K562 (cell line): ENCODE data around the gene RNF151. TPM values are rescaled to one million over a fixed set of nuclear protein-coding genes. Genes with fewer than 3 reads are reported as not detected.

Experiments used
- ATAC-seq: fragments of 200-7000 bp; cut with Tn5 transposase; 3 replicates; pipeline ENCODE4 v1.9.1; 2020; ENCODE audit warnings: moderate library complexity
- BruUV-seq: library from RNA; stranded (reverse); fragments of 400-500 nt; replicated peaks from 2 replicates; lab custom pipeline; 2021; lab: Mats Ljungman, UMichigan
- CTCF ChIA-PET: fragments of 300-600 bp; formaldehyde crosslinking; extraction: SDS; loops from one replicate; lab custom pipeline; 2021; ENCODE audit warnings: low intra/inter-chr PET ratio; lab: Yijun Ruan, JAX
- POLR2A ChIA-PET: fragments of 300-600, 350-650 bp; sonication (Branson Sonifier 250); formaldehyde crosslinking; extraction: SDS; loops from one replicate; lab custom pipeline; 2021; ENCODE audit warnings: antibody characterized with exemption, inconsistent platforms; lab: Yijun Ruan, JAX
- DNase-seq, 4 experiments: peaks; one replicate each; pipeline versions ENCODE4 v3.0.0 to v3.0.0-alpha.2; 2011 to 2018; ENCODE audit warnings: low spot score in 3 of 4, mixed read lengths in 3 of 4; ENCODE audit errors: extremely low read depth in 1 of 4
- FAIRE-seq: peaks from 2 replicates; lab custom pipeline; 2011; peaks lifted over from hg19 to GRCh38; lab: Jason Lieb, UNC
- H2AFZ ChIP-seq: 2 replicates; pipeline ENCODE4 v1.6.0; 2011; ENCODE audit warnings: low read depth, low read length, control low read depth, inconsistent platforms
- H3K27ac ChIP-seq: fragments of 200-600 bp; 3 replicates; pipeline ENCODE4 v1.8.0; 2011; ENCODE audit warnings: low read depth, mild to moderate bottlenecking, control low read depth, inconsistent platforms, low read length, moderate library complexity, mixed read lengths; ENCODE audit errors: extremely low read depth
- H3K27me3 ChIP-seq, 2 experiments: fragments of 300-600 bp in 1 of 2; 2 replicates in 1 of 2; 3 replicates in 1 of 2; pipeline versions ENCODE4 v1.6.0 to v1.8.0; 2011; ENCODE audit warnings: inconsistent platforms in 2 of 2, low read length in 2 of 2, mild to moderate bottlenecking in 1 of 2, mixed read lengths in 1 of 2, moderate library complexity in 1 of 2; ENCODE audit not compliant: control insufficient read depth in 2 of 2, insufficient read depth in 2 of 2
- H3K36me3 ChIP-seq: fragments of 300-600 bp; 3 replicates; pipeline ENCODE4 v1.8.0; 2011; ENCODE audit warnings: mild to moderate bottlenecking, low read length, inconsistent platforms; ENCODE audit not compliant: control insufficient read depth, insufficient read depth
- H3K4me1 ChIP-seq, 2 experiments: fragments of 200-600 bp in 1 of 2; replicated peaks in 1 of 2; 2 replicates in 1 of 2; 3 replicates in 1 of 2; pipeline versions ENCODE4 v1.5.1 to v1.8.0; 2011; ENCODE audit warnings: inconsistent platforms in 2 of 2, low read length in 2 of 2, mild to moderate bottlenecking in 1 of 2, mixed read lengths in 1 of 2, moderate library complexity in 1 of 2; ENCODE audit not compliant: control insufficient read depth in 2 of 2, insufficient read depth in 2 of 2
- H3K4me2 ChIP-seq: 2 replicates; pipeline ENCODE4 v1.6.1; 2011; ENCODE audit warnings: low read length, control low read depth, inconsistent platforms, mixed read lengths; ENCODE audit not compliant: insufficient read depth
- H3K4me3 ChIP-seq: fragments of 200-600 bp; sonication (generic), shearing (Covaris generic); 2 replicates; pipeline ENCODE4 v1.5.1; 2016; ENCODE audit warnings: control low read depth, inconsistent platforms
- H3K79me2 ChIP-seq: fragments of 200-600 bp; 3 replicates; pipeline ENCODE4 v1.8.0; 2011; ENCODE audit warnings: low read length, inconsistent platforms; ENCODE audit not compliant: control insufficient read depth, insufficient read depth
- H3K9ac ChIP-seq, 2 experiments: 2 replicates each; pipeline versions ENCODE4 v1.6.0 to v1.6.1; 2011; ENCODE audit warnings: low read depth in 2 of 2, low read length in 2 of 2, control low read depth in 1 of 2, inconsistent platforms in 1 of 2, mild to moderate bottlenecking in 1 of 2, mixed read lengths in 1 of 2; ENCODE audit not compliant: insufficient read depth in 1 of 2
- H3K9me1 ChIP-seq: one replicate; pipeline ENCODE4 v1.6.0; 2011; ENCODE audit warnings: inconsistent platforms, mild to moderate bottlenecking, low read length, moderate library complexity; ENCODE audit not compliant: control insufficient read depth, insufficient read depth
- H3K9me3 ChIP-seq: replicated peaks from 2 replicates; pipeline ENCODE4 v1.5.1; 2011; ENCODE audit warnings: low read depth, low read length, inconsistent platforms; ENCODE audit not compliant: control insufficient read depth, insufficient read depth
- H4K20me1 ChIP-seq: replicated peaks from 2 replicates; pipeline ENCODE4 v1.6.1; 2011; ENCODE audit warnings: low read length, inconsistent platforms, mixed read lengths; ENCODE audit not compliant: control insufficient read depth, insufficient read depth
- BACH1 ChIP-seq: fragments of 200-800 bp; sonication (Bioruptor generic); IDR thresholded peaks from 2 replicates; pipeline ENCODE4 v1.6.1; 2016; ENCODE audit warnings: missing genetic modification characterization, missing compliant biosample characterization
- COPS2 ChIP-seq: fragments of 450-650 bp; conservative IDR thresholded peaks from 2 replicates; pipeline ENCODE4 v1.6.1; 2016; ENCODE audit warnings: mild to moderate bottlenecking, moderate library complexity
- HMG20A ChIP-seq: fragments of 450-650 bp; formaldehyde crosslinking; conservative IDR thresholded peaks from 2 replicates; pipeline ENCODE4 v1.4.0; 2020; ENCODE audit warnings: mild to moderate bottlenecking, mixed read lengths
- IFI16 ChIP-seq: fragments of 250-450 bp; sonication (Bioruptor Pico); IDR thresholded peaks from 2 replicates; pipeline ENCODE4 v2.1.2; 2022; ENCODE audit warnings: mild to moderate bottlenecking, inconsistent platforms
- MYBL2 ChIP-seq, 2 experiments: fragments of 450-650 bp in 1 of 2; sonication (generic) in 1 of 2; formaldehyde crosslinking in 1 of 2; IDR thresholded peaks; 2 replicates each; pipeline versions ENCODE4 v1.6.1 to v1.8.1; 2017 to 2022; ENCODE audit warnings: borderline replicate concordance in 1 of 2, inconsistent platforms in 1 of 2, low read depth in 1 of 2, mild to moderate bottlenecking in 1 of 2, missing genetic modification reagents in 1 of 2, moderate library complexity in 1 of 2
- WGBS: fragments of 100-300 bp; shearing (Covaris generic); methylation state at CpG from one replicate; pipeline ENCODE4 v1.1.6; 2016; ENCODE audit warnings: low coverage, mixed read lengths; ENCODE audit not compliant: insufficient coverage; ENCODE audit errors: missing lambda C conversion rate; 5-methylcytosine and 5-hydroxymethylcytosine counted together
- in situ Hi-C: fragments of 300-500 bp; cut with MboI; formaldehyde crosslinking; loops from 4 replicates; pipeline ENCODE4 v1.15.0; 2018; ENCODE audit warnings: inconsistent platforms, mixed read lengths
- intact Hi-C: fragments of 100-400 bp; cut with micrococcal nuclease; formaldehyde crosslinking; loops from 2 replicates; pipeline ENCODE4 v1.14.2; 2022
- polyA plus RNA-seq, 8 experiments: library from polyadenylated mRNA; depleted of rRNA in 4 of 8; stranded (reverse) in 5 of 8; unstranded in 3 of 8; fragments of >200 nt; fragmentation: Nextera tagmentation in 2 of 8; fragmentation: Illumina TruSeq in 1 of 8; extraction: Ambion mirVana in 2 of 8; extraction: Trizol in 1 of 8; gene quantifications; 2 replicates each; pipeline versions ENCODE4 v1.2.1 to v1.2.3, GENCODE V29; 2011 to 2014; ENCODE audit warnings: inconsistent platforms in 1 of 8, missing spikeins in 1 of 8
- total RNA-seq, 7 experiments: library from RNA; depleted of rRNA in 6 of 7; stranded (reverse); fragments of >200 nt in 6 of 7; fragmentation: Illumina TruSeq in 2 of 7; extraction: Trizol in 2 of 7; gene quantifications; 2 replicates each; pipeline versions ENCODE4 v1.2.1 to v1.2.3, GENCODE V29; 2011 to 2021; ENCODE audit warnings: low replicate concordance in 1 of 7

The RNF151 gene
- total and polyA plus RNA-seq, 9 of the 15 experiments (the other 6 are each of a cell fraction or from before 2014, with no cell fraction given): not detected

DNA sequence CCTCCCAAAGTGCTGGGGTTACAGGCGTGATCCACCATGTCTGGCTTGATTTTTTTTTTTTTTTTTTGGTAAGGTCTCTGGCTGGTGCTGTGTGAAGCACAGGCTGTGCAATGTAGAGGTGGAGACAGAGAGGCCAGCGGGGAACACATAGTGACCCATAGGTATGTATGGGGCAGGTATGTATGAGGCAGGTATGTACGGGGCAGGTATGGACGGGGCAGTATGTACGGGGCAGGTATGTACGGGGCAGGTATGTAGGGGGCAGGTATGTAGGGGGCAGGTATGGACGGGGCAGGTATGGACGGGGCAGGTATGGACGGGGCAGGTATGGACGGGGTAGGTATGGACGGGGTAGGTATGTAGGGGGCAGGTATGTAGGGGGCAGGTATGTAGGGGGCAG, 17.1 kb upstream of the RNF151 start:
- H3K9me3 ChIP-seq: no peaks in the 10 kb centered on the region
- POLR2A ChIA-PET: interaction anchor here (1.0 to 5.6 kb wide), 3 partner anchors 10 to 15 kb away, joined by 5 to 37 read pairs (median 8); partner anchors contain the start of gene RPS2
- no peak overlapping the region for H3K4me2 ChIP-seq
- no peak for DNase-seq
- TF ChIP-seq BACH1 (tag): no peak
- no peak for TF ChIP-seq MYBL2 (IDR thresholded peaks at IDR 0.05; ENCODE audit: low read depth)
- TF ChIP-seq MYBL2 (CRISPR knock-in tag; IDR thresholded peaks at IDR 0.05; ENCODE audit: borderline replicate concordance): no peak
- TF ChIP-seq COPS2: no peak
- TF ChIP-seq IFI16 (CRISPR knock-in tag): no peak
- no peak for TF ChIP-seq HMG20A (CRISPR knock-in tag)
- TF ChIP-seq, all 486 proteins: peak for 0
- FAIRE-seq (no peak), ATAC-seq (no peak)
- Histone ChIP-seq H4K20me1 (no peaks in the 10 kb centered on the region), H3K4me1 (peaks cover 7 to 57% of the 10 kb centered on the region in 2 experiments; a peak in 4 of 5 replicates), H3K36me3 (no peaks in the 10 kb centered on the region), H3K79me2 (no peaks in the 10 kb centered on the region), H3K4me3 (no peak overlapping the region), H3K9ac (no peak overlapping the region), H3K9me1 (no peaks in the 10 kb centered on the region), H3K27ac (no peak overlapping the region), H2AFZ (no peak overlapping the region), H3K27me3 (no peaks in the 10 kb centered on the region)
- CTCF ChIA-PET: no interaction called here
- no TSS peak for BruUV-seq
- in situ Hi-C loops: no loop called here
- WGBS: 54% methylated on average over 6 of the region's 11 CpGs
- intact Hi-C loops: no loop called here

DNA sequence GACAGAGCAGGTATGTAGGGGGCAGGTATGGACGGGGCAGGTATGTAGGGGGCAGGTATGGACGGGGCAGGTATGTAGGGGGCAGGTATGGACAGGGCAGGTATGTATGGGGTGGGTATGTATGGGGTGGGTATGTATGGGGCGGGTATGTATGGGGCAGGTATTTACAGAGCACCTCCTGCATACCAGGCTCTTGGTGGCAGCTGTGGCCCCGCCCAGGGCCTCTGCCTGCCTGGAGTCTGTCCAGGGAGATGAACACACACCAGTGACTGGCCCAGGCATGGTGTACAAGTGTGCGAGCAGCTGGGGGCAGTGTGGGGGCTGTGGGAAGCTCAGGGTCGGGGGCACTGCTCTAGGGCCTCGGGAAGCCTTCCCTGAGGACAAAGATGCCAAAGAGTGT, 16.6 kb upstream of the RNF151 start:
- ChIA-PET CTCF (interaction anchor here (0.5 kb wide), 1 partner anchor 167 kb away, joined by 3 read pairs; the partner anchor contains the start of gene NUBP2), POLR2A (interaction anchor here (0.6 to 5.6 kb wide), 3 partner anchors 10 to 47 kb away, joined by 3 to 37 read pairs (median 5); partner anchors contain the start of gene RPS2)

More for the DNA sequence above, 16.6 kb upstream of the RNF151 start:
- H3K36me3 ChIP-seq: no peaks in the 10 kb centered on the region
- no peak overlapping the region for H3K4me3 ChIP-seq
- BruUV-seq: no TSS peak
- no peaks in the 10 kb centered on the region for H3K9me1 ChIP-seq
- H3K27me3 ChIP-seq: no peaks in the 10 kb centered on the region
- H3K4me1 ChIP-seq: peaks cover 3 to 57% of the 10 kb centered on the region in 2 experiments; a peak in 4 of 5 replicates
- no peak for DNase-seq
- no peak for FAIRE-seq
- WGBS: 49% methylated on average over 3 of the region's 7 CpGs
- no peak for ATAC-seq
- no peak overlapping the region for H3K27ac ChIP-seq
- H3K9ac ChIP-seq: no peak overlapping the region
- intact Hi-C loops (no loop called here), in situ Hi-C loops (no loop called here)
- no peaks in the 10 kb centered on the region for H4K20me1 ChIP-seq
- no peak overlapping the region for H3K4me2 ChIP-seq
- H3K9me3 ChIP-seq: no peaks in the 10 kb centered on the region
- H3K79me2 ChIP-seq: no peaks in the 10 kb centered on the region
- no peak overlapping the region for H2AFZ ChIP-seq
